ENCODE data around the gene RPUSD4. TPM values are rescaled to one million over a fixed set of nuclear protein-coding genes. Genes with fewer than 3 reads are reported as not detected.
A peak's percentile ranks its signal among the peaks of the same experiment; 100 is the strongest.

Gene RPUSD4
- total RNA-seq, 2 experiments from 2014 or later, result 29.1 to 36.2 TPM

- ChIA-PET POLR2A (interaction anchor here (0.7 to 1.7 kb wide), 4 partner anchors 9 to 584 kb away, joined by 3 to 4 read pairs (median 3); partner anchors contain the start of gene PUS3), CTCF (ENCODE audit: unreplicated experiment) (no interaction called here)
- H3K36me3 ChIP-seq (ENCODE audit: insufficient read depth, low read length), result peaks cover 44% of the 10 kb centered on the region
- H2AFZ ChIP-seq (ENCODE audit: low read length), result peak overlapping the region; percentile 62
- no peak for DNase-seq (ENCODE audit: low spot score)
- H3K4me2 ChIP-seq (ENCODE audit: low read length), result peak overlapping the region; percentile 93
- peak overlapping the region; percentile 81 for H3K4me3 ChIP-seq (ENCODE audit: low read depth, low read length, poor library complexity, severe bottlenecking)
- H3K9me2 ChIP-seq (ENCODE audit: insufficient read depth, low read length), result no peaks in the 10 kb centered on the region
- H3K27ac ChIP-seq (ENCODE audit: low read depth, low read length, poor library complexity, severe bottlenecking), result peak overlapping the region; percentile 17
- no peaks in the 10 kb centered on the region for H4K20me1 ChIP-seq (ENCODE audit: insufficient read depth, low read length)
- TF ChIP-seq EZH2phosphoT487 (IDR thresholded peaks at IDR 0.05; ENCODE audit: borderline replicate concordance, low read depth, low read length) (no peak), CTCF (conservative IDR thresholded peaks at IDR 0.05; ENCODE audit: low read length) (no peak)
- intact Hi-C loops (cut with micrococcal nuclease; ENCODE audit: unreplicated experiment), result loop anchor here (5.0 kb wide), 1 partner anchor 56 kb away; the partner anchor contains the start of genes FOXRED1 and SRPRA
- H3K9me3 ChIP-seq (ENCODE audit: low read length), result no peaks in the 10 kb centered on the region
- H3K79me2 ChIP-seq (ENCODE audit: insufficient read depth, low read depth, low read length), result peaks cover 39% of the 10 kb centered on the region
- peaks cover 22% of the 10 kb centered on the region for H3K4me1 ChIP-seq (ENCODE audit: insufficient read depth, low read length, poor library complexity, severe bottlenecking)
- no TSS peak for BruUV-seq (replicated peaks)
Observed at GRCh38 chr11:126210871-126211235, 597 bp downstream of the RPUSD4 start.

- BruUV-seq (replicated peaks), result no TSS peak
- Histone ChIP-seq H3K9me3 (ENCODE audit: low read length) (no peaks in the 10 kb centered on the region), H4K20me1 (ENCODE audit: insufficient read depth, low read length) (no peaks in the 10 kb centered on the region), H3K9me2 (ENCODE audit: insufficient read depth, low read length) (no peaks in the 10 kb centered on the region), H3K27ac (ENCODE audit: low read depth, low read length, poor library complexity, severe bottlenecking) (no peak overlapping the region), H3K4me1 (ENCODE audit: insufficient read depth, low read length, poor library complexity, severe bottlenecking) (peaks cover 18% of the 10 kb centered on the region), H3K36me3 (ENCODE audit: insufficient read depth, low read length) (peaks cover 73% of the 10 kb centered on the region), H2AFZ (ENCODE audit: low read length) (no peak overlapping the region), H3K4me2 (ENCODE audit: low read length) (no peak overlapping the region), H3K79me2 (ENCODE audit: insufficient read depth, low read depth, low read length) (peaks cover 28% of the 10 kb centered on the region), H3K4me3 (ENCODE audit: low read depth, low read length, poor library complexity, severe bottlenecking) (no peak overlapping the region)
- TF ChIP-seq EZH2phosphoT487 (IDR thresholded peaks at IDR 0.05; ENCODE audit: borderline replicate concordance, low read depth, low read length) (no peak), CTCF (conservative IDR thresholded peaks at IDR 0.05; ENCODE audit: low read length) (no peak)
- DNase-seq (ENCODE audit: low spot score), result no peak
- intact Hi-C loops (cut with micrococcal nuclease; ENCODE audit: unreplicated experiment), result no loop called here
- ChIA-PET POLR2A (no interaction called here), CTCF (ENCODE audit: unreplicated experiment) (no interaction called here)
Observed at GRCh38 chr11:126207896-126208295, 3.6 kb downstream of the RPUSD4 start.

- H3K4me2 ChIP-seq (ENCODE audit: low read length), result no peak overlapping the region
- H3K4me3 ChIP-seq (ENCODE audit: low read depth, low read length, poor library complexity, severe bottlenecking), result no peak overlapping the region
- H3K4me1 ChIP-seq (ENCODE audit: insufficient read depth, low read length, poor library complexity, severe bottlenecking), result peaks cover 6% of the 10 kb centered on the region
- ChIA-PET POLR2A (no interaction called here), CTCF (ENCODE audit: unreplicated experiment) (interaction anchor here (1.0 kb wide), 1 partner anchor 12 kb away, joined by 3 read pairs; no protein-coding TSS in a partner anchor)
- no peaks in the 10 kb centered on the region for H4K20me1 ChIP-seq (ENCODE audit: insufficient read depth, low read length)
- H3K27ac ChIP-seq (ENCODE audit: low read depth, low read length, poor library complexity, severe bottlenecking), result no peak overlapping the region
- H2AFZ ChIP-seq (ENCODE audit: low read length), result no peak overlapping the region
- peaks cover 97% of the 10 kb centered on the region for H3K36me3 ChIP-seq (ENCODE audit: insufficient read depth, low read length)
- no peaks in the 10 kb centered on the region for H3K9me3 ChIP-seq (ENCODE audit: low read length)
- H3K9me2 ChIP-seq (ENCODE audit: insufficient read depth, low read length), result no peaks in the 10 kb centered on the region
- H3K79me2 ChIP-seq (ENCODE audit: insufficient read depth, low read depth, low read length), result peaks cover 9% of the 10 kb centered on the region
- no TSS peak for BruUV-seq (replicated peaks)
- no peak for DNase-seq (ENCODE audit: low spot score)
- intact Hi-C loops (cut with micrococcal nuclease; ENCODE audit: unreplicated experiment), result no loop called here
- TF ChIP-seq CTCF (conservative IDR thresholded peaks at IDR 0.05; ENCODE audit: low read length) (no peak), EZH2phosphoT487 (IDR thresholded peaks at IDR 0.05; ENCODE audit: borderline replicate concordance, low read depth, low read length) (no peak)
Observed at GRCh38 chr11:126205359-126205758, 6.1 kb downstream of the RPUSD4 start.
